OCI-LY3 (cell line): ENCODE data around the gene TRIM8.

Source experiments
- H2AFZ ChIP-seq: fragments of 200-600, 300-600 bp; shearing (Covaris generic); 2 replicates; pipeline ENCODE4 v1.6.0; 2014; ENCODE audit warnings: antibody characterized with exemption, low read depth, low read length
- H3K27ac ChIP-seq: fragments of 200-600, 300-600 bp; sonication (generic); 2 replicates; pipeline ENCODE4 v1.5.1; 2014; ENCODE audit warnings: mild to moderate bottlenecking, low read length, moderate library complexity, mixed read lengths
- H3K27me3 ChIP-seq: fragments of 200-600, 300-600 bp; sonication (generic); 2 replicates; pipeline ENCODE4 v1.6.1; 2014; ENCODE audit warnings: low read depth, low read length, mixed read lengths
- H3K36me3 ChIP-seq: fragments of 200-600, 300-600 bp; sonication (generic); replicated peaks from 2 replicates; pipeline ENCODE3; 2014; ENCODE audit warnings: low read depth, low read length, mixed read lengths
- H3K4me1 ChIP-seq: fragments of 300-600, 200-600 bp; sonication (generic); 2 replicates; pipeline ENCODE4 v1.6.1; 2014; ENCODE audit warnings: low read length, mixed read lengths
- H3K4me2 ChIP-seq: fragments of 200-600, 300-600 bp; sonication (generic); 2 replicates; pipeline ENCODE4 v1.6.1; 2014; ENCODE audit warnings: low read length, mixed read lengths
- H3K4me3 ChIP-seq: fragments of 300-600, 200-600 bp; sonication (generic); 2 replicates; pipeline ENCODE4 v1.5.1; 2014; ENCODE audit warnings: antibody characterized with exemption, mild to moderate bottlenecking, low read length, moderate library complexity
- H3K79me2 ChIP-seq: fragments of 300-600, 200-600 bp; shearing (Covaris generic); 2 replicates; pipeline ENCODE4 v1.6.1; 2014; ENCODE audit warnings: mild to moderate bottlenecking, low read length, mixed read lengths
- H3K9ac ChIP-seq: fragments of 300-600, 200-600 bp; shearing (Covaris generic); 2 replicates; pipeline ENCODE4 v1.6.0; 2014; ENCODE audit warnings: mild to moderate bottlenecking, low read length, moderate library complexity
- H3K9me3 ChIP-seq: fragments of 200-600, 300-600 bp; shearing (Covaris generic); 2 replicates; pipeline ENCODE4 v1.6.1; 2014; ENCODE audit warnings: low read length, mixed read lengths; ENCODE audit not compliant: insufficient read depth
- H4K20me1 ChIP-seq: fragments of 200-600, 300-600 bp; sonication (generic); 2 replicates; pipeline ENCODE4 v1.6.1; 2016; ENCODE audit warnings: low read length, mixed read lengths; ENCODE audit not compliant: insufficient read depth
- CTCF ChIP-seq: fragments of 200-600, 300-600 bp; sonication (generic); IDR thresholded peaks from 2 replicates; pipeline ENCODE4 v1.5.1; 2014; ENCODE audit warnings: antibody characterized with exemption, low read length, low read depth
- EZH2phosphoT487 ChIP-seq: fragments of 200-600 bp; shearing (Covaris generic); IDR thresholded peaks from 2 replicates; pipeline ENCODE4 v1.6.1; 2018; ENCODE audit warnings: antibody characterized with exemption, mixed run types, low read depth

Gene TRIM8

GRCh38 chr10:102615361-102615760 is 28.9 kb upstream of the TRIM8 start:
- Histone ChIP-seq H3K9ac (no peak overlapping the region), H3K36me3 (no peaks in the 10 kb centered on the region), H3K27ac (no peak overlapping the region), H3K4me2 (no peak overlapping the region), H3K27me3 (no peaks in the 10 kb centered on the region), H3K4me3 (no peak overlapping the region), H3K4me1 (peaks cover 16% of the 10 kb centered on the region), H3K9me3 (no peaks in the 10 kb centered on the region), H4K20me1 (no peaks in the 10 kb centered on the region), H2AFZ (no peak overlapping the region), H3K79me2 (no peaks in the 10 kb centered on the region)
- peak; percentile 13; the same call in 1 of the 2 replicates for TF ChIP-seq CTCF
- TF ChIP-seq EZH2phosphoT487: no peak

GRCh38 chr10:102616066-102616770 is 28.1 kb upstream of the TRIM8 start:
- no peaks in the 10 kb centered on the region for H3K36me3 ChIP-seq
- no peaks in the 10 kb centered on the region for H3K27me3 ChIP-seq
- H4K20me1 ChIP-seq: no peaks in the 10 kb centered on the region
- no peak overlapping the region for H2AFZ ChIP-seq
- no peak overlapping the region for H3K4me3 ChIP-seq
- no peak overlapping the region for H3K9ac ChIP-seq
- no peaks in the 10 kb centered on the region for H3K9me3 ChIP-seq
- H3K27ac ChIP-seq: peak overlapping the region; percentile 59
- peak overlapping the region; percentile 31 for H3K4me2 ChIP-seq
- peaks cover 16% of the 10 kb centered on the region for H3K4me1 ChIP-seq
- H3K79me2 ChIP-seq: no peaks in the 10 kb centered on the region
- TF ChIP-seq CTCF: no peak
- TF ChIP-seq EZH2phosphoT487: no peak

GRCh38 chr10:102617041-102617440 is 27.2 kb upstream of the TRIM8 start:
- H3K4me3 ChIP-seq: no peak overlapping the region
- no peaks in the 10 kb centered on the region for H3K9me3 ChIP-seq
- no peaks in the 10 kb centered on the region for H3K79me2 ChIP-seq
- H3K9ac ChIP-seq: no peak overlapping the region
- H3K36me3 ChIP-seq: no peaks in the 10 kb centered on the region
- peaks cover 16% of the 10 kb centered on the region for H3K4me1 ChIP-seq
- H3K27ac ChIP-seq: no peak overlapping the region
- no peak for TF ChIP-seq CTCF
- no peak overlapping the region for H2AFZ ChIP-seq
- H4K20me1 ChIP-seq: no peaks in the 10 kb centered on the region
- H3K4me2 ChIP-seq: no peak overlapping the region
- H3K27me3 ChIP-seq: no peaks in the 10 kb centered on the region

GRCh38 chr10:102617816-102618215 is 26.5 kb upstream of the TRIM8 start:
- Histone ChIP-seq H3K4me1 (peaks cover 16% of the 10 kb centered on the region), H3K27me3 (no peaks in the 10 kb centered on the region), H3K4me2 (no peak overlapping the region), H3K9ac (no peak overlapping the region), H3K27ac (no peak overlapping the region), H4K20me1 (no peaks in the 10 kb centered on the region), H3K79me2 (no peaks in the 10 kb centered on the region), H3K4me3 (no peak overlapping the region), H3K9me3 (no peaks in the 10 kb centered on the region), H3K36me3 (no peaks in the 10 kb centered on the region), H2AFZ (no peak overlapping the region)
- no peak for TF ChIP-seq EZH2phosphoT487
- no peak for TF ChIP-seq CTCF
